Dermis microvascular lymphatic vessel endothelial cell (primary cell): ENCODE results near the gene MRLN. TPM values are rescaled to one million over a fixed set of nuclear protein-coding genes. Genes with fewer than 3 reads are reported as not detected.
A peak's percentile ranks its signal among the peaks of the same experiment; 100 is the strongest.
"Not testable (repeated sequence)": the region's sequence is repeated elsewhere in the genome, so short reads cannot be mapped to it uniquely, and the experiment has no call there.

ENCODE experiments used
- DNase-seq, 2 donors: peaks; one replicate each; pipeline versions ENCODE4 v3.0.0 to v3.0.0-alpha.2; 2010; ENCODE audit warnings: low read depth in 2 of 2
- total RNA-seq: library from RNA; depleted of rRNA; stranded (reverse); fragments of >200 nt; gene quantifications from 2 replicates; pipeline ENCODE4 v1.2.1, GENCODE V29; 2014

The MRLN gene
- not detected in 2 replicates for total RNA-seq

DNA sequence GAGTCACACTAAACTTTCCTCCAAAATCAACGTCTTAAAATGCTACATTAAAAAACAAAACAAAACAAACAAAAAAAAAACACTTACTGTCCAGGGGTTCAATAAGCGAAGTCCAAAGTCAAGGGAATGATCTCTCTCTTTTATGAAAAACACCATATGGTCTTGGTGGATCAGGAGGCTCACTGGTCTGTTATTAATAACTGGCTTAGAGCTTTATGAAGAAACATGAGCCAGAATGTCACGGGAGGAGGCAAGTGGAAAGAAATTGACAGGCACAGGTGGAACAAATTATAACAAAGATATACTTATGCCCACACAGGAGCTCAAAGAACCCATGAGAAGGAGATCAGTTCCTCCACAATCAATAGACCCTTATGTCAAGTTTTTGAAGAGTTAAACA lies at the start of gene MRLN:
MRLN (minus strand) TSS at position 189 of the 400 bp plus-strand sequence.
- DNase-seq: no peak

DNA sequence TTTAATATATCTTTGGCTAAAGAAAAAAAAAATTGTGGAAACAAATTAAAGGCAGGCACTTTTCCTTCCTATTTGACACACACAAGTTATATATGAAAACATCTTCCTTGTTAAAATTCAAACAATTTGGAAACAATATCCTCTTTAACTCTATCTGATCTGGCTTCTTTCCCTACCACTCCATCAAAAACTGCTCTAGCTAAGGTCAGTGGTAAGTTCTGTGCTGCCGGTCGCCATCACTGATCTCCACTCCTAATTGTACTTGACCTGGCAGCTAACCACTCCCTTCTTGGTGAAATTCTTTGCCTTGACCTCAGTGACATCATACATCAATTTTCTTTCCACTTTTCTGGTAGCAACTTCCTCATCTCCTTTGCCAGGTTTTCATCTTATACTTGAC lies 47.9 kb upstream of the MRLN start:
- DNase-seq: no peak

DNA sequence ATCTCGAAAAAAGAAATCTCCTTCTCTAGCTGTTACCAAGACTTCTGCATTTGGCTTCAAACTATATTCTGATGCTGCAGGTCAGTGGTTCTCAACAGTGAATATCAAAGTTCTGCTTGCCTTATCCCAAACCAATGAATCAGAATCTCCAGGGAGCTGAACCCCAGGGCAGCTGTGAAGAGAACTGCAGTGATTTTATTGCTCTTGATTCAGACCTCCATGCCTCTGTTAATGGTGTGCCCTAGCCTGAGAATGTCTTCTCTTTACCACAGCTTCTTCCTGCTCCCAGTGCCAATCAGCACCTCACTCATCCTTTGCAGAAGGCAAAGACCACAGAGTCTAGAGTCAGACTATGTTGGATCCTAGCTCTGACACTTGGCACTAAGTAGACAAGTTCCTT lies 46.2 kb upstream of the MRLN start:
- no peak for DNase-seq

DNA sequence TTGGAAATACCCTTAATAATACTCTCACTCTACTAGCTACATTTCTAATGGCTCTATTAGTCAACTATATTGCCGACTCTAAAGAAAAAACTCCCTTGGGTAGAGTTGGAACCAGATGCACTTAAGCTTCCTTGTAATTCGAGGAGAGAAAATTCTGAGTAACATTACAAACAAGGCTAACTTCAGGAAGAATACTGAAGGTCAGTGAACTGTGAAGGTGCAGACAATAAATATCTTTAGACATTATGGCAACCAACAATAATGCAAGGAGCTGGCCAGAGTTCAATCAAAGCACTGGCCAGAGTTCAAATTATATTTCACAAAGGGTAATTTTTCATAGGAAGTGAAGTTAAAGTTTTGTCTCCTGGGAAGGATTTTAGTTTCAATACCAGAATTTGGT lies 40.7 kb upstream of the MRLN start:
- DNase-seq: peak in 1 of 2 donors; percentile 72

DNA sequence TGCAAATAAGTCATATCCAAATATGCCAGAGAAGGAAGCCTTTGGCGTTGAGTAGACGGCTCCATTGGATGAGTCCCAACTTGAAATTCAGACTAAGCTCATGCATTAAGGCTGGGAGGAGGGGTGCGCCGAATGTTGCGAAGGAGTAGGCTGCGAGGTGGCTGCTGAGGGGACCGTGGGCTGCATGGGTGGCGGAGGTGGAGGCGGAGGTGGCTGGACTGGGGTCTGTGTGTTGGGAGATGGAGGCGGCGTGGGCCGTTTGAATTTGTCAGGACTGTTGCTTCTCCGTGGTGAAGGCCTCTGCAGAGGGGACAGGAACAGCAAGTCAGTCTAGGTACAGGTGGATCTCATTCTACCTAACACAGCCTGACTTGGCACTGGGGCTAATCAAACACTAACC lies 39.6 kb upstream of the MRLN start:
- DNase-seq: no peak

DNA sequence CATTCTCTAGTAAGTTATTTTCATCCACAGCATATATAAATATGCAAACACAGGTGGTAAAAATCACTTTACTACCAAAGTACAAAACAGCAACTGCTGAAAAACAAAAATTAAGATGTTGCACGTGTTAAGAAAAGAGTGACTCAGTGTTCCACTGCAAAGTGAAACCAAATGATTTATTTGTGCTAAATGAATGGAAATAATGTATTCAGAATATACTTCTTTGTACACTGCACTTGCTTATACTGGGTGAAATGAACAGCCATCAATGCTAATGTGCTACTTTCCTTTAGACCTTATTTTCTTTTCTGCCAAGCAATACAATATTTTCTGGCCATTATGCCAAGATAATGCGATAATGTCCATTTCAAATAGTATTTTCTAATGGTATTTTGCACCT lies 38.3 kb upstream of the MRLN start:
- DNase-seq: no peak

DNA sequence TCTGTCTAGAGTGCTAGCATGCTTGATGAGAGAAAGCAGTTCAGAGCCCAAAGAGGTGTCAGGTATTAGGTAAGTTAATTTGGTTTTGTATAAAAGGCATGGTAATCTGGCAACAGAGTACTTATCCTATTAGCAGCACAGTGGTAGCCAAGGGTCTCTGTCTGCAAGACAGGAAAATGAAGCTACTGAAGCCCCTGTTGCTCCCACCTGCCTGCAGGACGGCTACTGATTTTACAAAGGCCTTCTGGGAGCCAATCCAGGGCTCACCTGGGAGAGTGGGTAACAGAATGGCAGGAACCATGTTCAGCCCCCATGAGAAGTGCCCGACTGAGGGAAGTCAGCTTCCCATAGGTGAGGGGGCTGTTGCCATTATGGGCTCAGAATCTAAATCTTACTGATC lies 36.8 kb upstream of the MRLN start:
- not testable (repeated sequence) for DNase-seq

DNA sequence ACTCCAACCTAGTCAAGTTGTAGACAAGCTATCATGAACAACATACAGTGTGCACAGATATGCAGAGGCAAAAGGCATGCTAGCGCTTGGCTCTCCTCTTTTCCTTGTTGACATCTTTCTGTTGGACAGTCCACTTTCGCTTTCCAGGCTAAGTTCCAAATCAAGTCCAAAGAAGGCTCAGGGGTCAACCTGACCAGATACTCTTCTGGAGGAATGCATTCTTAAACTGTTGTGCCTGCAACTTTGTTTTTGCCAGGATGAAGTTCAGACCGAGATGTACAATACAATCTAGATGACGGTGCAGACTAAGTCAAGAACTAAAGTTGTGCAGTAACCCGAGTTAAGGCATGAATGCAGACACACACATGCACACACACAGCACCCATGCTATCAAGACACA lies 35.7 kb upstream of the MRLN start:
- not testable (repeated sequence) for DNase-seq

DNA sequence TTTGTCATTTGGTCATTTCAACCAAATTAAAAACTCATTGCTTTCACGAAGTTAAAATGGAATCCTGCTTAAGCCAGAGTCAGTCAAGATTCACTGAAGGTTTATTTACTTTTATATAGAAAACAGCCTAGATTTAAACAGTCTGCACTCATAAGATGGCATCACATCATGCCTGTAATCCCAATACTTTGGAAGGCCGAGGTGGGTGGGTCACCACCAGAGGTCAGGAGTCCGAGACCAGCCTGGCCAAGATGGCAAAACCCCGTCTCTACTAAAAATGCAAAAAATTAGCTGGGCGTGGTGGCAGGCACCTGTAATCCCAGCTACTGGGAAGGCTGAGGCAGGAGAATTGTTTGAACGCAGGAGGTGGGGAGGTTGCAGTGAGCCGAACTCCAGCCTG lies 33.8 kb upstream of the MRLN start:
- DNase-seq: not testable (repeated sequence)

DNA sequence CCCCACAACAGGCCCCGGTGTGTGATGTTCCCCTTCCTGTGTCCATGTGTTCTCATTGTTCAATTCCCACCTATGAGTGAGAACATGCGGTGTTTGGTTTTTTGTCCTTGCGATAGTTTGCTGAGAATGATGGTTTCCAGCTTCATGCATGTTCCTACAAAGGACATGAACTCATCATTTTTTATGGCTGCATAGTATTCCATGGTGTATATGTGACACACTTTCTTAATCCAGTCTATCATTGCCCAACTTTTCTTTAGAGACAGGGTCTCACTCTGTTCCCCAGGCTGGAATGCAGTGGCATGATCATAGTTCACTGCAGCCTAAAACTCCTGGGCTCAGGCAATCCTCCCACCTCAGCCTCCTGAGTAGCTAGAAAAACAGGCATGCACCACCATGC lies 32.2 kb upstream of the MRLN start:
- DNase-seq: not testable (repeated sequence)

DNA sequence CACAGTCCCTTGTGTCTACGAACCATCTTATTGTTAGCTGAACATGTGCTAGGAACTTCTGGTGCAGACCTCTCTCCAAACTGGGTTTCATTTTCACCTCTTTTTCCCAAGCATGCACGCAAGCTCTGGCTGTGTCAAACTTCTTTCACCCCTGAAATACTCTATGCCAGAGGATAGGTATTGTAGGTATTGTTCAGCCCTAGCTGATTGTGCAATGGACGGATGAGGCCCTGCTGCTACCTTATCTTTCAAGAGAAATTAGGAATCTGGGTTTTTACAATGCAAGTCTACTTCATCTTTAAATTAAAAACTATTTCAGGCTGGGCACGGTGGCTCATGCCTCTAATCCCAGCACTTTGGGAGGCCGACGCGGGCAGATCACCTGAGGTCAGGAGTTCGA lies 28.3 kb upstream of the MRLN start:
- DNase-seq: no peak

DNA sequence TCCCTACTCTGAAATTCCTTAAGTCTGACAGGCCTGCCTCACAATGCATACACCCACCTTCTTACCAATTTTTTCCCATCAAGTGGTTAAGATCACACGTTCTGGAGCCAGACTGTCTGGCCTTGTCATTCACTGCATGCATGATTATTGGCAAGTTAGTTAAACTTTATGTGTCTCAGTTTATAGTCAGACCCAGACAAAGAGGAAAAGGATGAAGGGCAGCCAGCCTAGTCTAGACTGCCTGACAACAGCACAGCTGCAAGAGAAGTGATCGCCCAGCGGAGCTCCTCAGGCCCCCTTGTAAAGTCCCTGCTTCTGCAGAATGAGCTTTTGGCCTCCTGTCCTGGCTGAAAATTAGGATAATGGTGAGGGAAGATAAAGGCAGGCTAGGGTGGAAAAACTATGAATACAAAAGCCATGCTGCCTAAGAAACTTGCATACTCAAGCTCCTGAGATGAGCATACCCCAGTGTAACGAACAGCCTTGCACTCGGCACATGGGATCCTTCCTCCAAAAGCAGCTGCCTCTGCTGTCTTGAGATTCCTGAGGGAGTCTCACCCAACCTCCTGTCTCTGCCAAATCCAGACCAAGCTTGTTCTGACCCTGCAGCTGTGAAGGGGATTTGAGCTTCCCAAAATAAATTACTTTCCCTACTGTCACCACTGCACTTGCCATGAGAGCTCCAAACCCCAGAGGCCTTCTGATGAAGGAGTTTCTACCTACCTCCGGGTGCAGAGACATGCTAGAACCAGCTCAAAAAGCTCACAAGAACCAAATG lies 26.7 kb upstream of the MRLN start:
- DNase-seq: no peak

DNA sequence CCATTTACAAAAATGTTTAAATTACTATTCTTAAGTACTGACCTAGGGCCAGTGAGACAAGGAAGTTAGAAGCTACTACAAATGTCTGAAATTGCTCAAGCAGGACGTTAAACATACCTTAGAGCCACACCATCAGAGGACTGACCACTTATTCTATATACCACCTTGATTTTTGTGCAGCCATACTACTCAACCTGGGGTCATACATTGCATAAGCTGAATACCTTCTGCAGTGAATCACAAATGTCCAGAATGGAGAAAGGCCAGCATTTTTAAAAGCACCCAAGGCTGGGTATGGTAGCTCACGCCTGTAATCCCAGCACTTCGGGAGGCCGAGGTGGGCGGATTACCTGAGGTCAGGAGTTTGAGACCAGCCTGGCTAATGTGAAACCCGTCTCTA lies 21.2 kb upstream of the MRLN start:
- DNase-seq: no peak

DNA sequence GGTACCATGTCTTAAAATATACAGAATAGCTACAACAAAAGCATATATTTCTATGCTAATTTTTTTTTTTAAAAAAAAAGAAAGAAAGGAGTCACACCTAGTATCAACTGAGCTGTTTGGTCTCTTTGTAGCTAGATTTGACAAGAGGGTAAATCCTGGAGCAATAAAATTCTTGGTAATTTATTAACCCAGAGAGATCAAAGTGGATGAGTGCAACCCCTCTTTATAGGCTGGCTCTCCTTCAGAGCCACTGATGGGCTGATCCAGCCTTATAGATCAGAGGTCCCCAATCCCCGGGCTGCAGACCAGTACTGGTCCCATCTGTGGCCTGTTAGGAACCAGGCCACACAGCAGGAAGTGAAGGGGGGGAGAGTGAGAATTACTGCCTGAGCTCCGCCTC lies 19.8 kb upstream of the MRLN start:
- no peak for DNase-seq

DNA sequence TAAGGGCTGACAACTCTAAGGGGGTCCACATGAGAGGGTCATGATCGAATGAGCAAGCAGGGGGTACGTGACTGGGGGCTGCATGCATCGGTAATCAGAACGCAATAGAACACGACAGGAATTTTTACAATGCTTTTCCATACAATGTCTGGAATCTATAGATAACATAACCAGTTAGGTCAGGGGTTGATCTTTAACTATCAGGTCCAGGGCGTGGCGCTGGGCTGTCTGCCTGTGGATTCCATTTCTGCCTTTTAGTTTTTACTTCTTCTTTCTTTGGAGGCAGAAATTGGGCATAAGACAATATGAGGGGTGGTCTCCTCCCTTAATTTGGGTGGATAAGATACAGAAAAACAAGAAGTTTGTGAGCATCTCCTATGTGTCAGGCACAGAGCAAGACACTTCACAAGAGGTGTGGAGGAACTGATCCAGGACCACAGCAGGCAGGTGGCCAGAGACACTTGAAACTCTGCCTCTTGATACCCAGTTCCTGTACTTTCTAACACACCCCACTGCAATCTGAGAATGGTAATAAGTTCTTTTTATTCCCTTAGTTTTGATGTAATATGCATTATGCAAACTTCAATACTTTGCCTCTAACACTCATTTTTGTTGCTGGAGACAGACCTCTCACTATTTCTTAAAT lies 18.0 kb upstream of the MRLN start:
- DNase-seq: no peak

DNA sequence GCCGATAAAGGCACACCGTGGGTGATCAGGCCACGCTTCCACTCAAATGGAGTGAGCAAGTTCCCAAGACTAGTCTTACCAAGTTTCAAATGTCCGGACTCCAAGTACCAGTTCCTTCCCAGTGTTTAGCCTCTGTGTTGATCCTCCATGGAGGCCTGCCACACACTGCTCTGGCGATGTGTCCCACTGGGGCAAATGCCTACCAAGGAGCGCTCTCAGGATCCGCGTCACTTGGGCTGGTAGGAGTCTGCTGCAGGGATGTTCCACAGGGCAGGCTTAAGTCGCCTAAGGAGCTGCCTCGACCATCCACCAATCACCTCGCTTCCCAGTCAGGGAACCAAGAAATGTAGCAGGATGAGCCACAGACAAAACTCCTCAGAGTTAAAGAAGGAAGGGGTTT lies 17.4 kb upstream of the MRLN start:
- no peak for DNase-seq

DNA sequence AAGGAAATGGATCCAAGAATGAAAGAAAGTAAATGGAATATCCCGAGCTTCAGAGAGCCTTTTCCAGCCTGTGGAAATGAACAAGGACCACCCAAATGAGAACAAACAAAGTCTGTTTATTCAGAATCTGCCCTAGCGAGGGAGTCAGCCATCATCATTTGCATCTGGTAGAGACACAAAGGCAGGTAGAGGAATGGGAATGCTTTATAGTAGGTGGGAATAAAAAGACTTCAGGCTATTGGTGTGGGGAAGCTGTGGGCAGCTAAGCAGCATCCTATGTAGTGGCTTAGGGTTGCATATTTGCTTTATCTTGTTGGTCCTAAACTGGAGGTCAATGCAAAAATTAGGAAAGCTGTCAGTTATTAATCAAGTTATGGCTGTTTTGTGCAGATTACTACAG lies 9.2 kb upstream of the MRLN start:
- DNase-seq: no peak

DNA sequence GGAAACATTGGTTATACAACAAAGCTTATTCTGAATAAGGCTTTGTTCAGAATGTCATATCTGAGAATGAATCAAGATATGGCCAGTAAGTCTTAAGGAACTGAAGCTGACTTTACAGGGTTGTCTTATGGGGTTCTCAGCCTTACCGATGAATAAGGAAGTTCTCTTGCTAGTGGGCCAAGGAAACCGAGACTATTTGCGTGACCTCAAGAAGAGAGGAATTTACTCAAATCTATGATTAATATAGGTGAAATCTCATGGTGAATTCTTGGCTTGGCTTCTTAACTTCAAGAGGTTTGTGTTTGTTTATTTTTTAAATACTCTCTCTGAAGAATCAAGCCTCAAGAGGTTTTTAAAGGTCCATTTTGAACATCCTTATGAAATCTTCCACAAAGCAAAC lies 4.7 kb upstream of the MRLN start:
- DNase-seq: no peak

DNA sequence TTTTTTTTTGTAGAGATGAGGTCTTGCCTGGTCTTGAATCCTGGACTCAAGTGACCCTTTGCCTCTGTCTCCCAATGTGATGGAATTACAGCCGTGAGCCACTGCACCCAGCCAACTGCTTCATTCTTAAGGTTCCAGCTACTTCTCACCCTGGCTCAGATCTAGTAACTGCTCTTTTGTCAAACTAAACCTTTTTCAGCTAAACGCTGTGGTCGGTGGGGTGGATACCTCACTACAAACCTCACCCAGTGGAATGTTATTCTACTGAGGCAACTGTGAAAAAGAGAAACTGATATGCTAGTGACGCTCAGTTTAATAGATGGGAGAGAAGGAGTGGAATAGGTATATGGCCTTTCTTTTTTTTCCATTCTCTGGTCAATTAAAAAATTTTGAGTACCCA lies 1.7 kb upstream of the MRLN start:
- no peak for DNase-seq

DNA sequence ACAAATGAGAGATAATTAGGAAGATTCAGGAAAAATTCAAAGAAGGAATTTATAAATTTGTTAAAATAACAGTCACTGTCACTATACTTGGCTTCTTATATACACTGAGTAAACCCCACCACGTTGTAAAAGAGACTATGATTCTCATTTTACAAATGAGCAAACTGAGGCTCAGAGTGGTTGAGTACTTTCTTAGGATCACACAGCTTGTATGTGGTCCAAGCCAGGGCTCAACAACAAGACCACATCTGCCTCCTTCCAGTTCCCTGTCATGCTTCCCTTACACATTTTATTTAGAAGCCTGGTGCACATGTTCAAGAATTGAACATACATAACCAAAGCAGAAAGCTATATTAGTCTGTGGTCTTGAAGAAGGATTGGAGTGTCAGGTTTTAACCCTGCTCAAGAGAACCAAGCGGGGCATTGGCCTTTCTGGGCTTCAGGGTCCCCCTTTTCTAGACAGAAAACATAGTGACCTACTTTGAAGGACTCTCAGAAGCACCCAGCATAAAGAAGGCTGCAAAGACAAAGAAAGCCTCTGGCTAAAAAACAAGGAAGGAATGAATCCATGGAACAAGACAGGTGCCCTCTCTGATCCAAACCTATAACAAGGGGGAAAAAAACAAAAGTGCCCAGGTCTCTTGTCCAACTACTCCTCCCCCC lies 846 bp downstream of the MRLN start:
- DNase-seq: no peak

DNA sequence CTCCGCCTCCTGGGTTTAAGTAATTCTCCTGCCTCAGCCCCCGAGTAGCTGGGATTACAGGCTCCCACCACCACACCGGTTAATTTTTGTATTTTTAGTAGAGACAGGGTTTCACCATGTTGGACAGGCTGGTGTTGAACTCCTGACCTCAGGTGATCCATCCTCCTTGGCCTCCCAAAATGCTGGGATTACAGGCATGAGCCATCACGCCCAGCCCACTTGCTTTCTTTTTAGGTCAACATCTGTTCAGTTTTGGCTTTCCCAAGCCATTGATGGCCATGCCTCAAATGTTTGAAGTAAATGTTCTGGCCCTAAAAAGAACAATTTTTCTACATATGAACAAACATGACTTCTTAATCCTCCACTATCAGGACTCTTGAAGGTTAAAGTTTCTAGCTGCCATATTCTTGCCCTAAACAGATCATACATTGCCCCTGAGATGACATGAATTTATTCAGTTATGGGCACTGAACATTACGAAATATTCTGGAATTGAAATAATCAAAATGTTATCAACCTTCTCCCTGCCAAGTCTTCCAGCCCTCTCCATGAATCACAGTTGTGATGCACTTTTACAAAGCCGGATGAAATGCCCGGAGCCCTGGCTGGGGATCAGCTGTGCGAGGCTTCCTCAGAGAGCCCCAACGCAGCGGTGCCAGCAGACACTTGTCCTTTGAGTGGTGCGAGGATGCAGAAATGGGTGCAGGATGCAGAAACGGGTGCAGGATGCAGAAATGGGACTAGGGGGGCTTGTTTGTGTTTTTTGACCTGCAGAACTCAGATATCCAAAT lies 2.9 kb downstream of the MRLN start:
- DNase-seq: no peak

DNA sequence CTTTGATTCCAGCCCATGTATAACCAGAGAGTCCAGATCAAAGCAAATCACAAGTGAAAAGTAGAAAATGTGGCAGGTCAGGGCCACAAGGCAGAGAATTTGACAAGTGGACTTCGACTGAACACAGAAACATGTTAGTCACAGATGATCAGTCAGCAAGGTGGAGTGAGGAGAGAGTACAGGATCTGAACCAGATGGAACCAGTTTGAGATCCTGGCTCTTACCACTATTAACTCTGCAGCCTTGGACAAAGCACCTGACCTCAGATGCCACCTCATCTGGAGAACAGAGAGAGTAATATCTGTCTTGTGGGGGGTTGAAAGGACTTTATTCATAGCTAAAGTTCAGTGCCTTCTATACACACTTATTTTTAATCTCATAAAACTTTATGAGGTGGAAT lies 4.4 kb downstream of the MRLN start:
- DNase-seq: no peak
